HS-27A (cell line): Measurements from ENCODE around the gene PROX1.

Source experiments
- DNase-seq: peaks from one replicate; pipeline ENCODE4 v3.0.0-alpha.2; 2012; ENCODE audit warnings: low read depth, missing footprints

PROX1 gene

GRCh38 chr1:214002060-214002459, 14.3 kb downstream of the PROX1 start:
- DNase-seq: no peak

GRCh38 chr1:214002472-214002871, 14.7 kb downstream of the PROX1 start:
- no peak for DNase-seq

GRCh38 chr1:214003233-214003632, 15.5 kb downstream of the PROX1 start:
- no peak for DNase-seq

- no peak for DNase-seq
Observed at GRCh38 chr1:214004014-214004413, 16.2 kb downstream of the PROX1 start.

- DNase-seq: no peak
Observed at GRCh38 chr1:214004795-214005194, 17.0 kb downstream of the PROX1 start.

- DNase-seq: no peak
Observed at GRCh38 chr1:214005708-214006107, 17.9 kb downstream of the PROX1 start.

GRCh38 chr1:214006845-214007244, 19.1 kb downstream of the PROX1 start:
- no peak for DNase-seq

GRCh38 chr1:214008347-214008746, 20.6 kb downstream of the PROX1 start:
- DNase-seq: no peak

GRCh38 chr1:214008791-214009422, 21.1 kb downstream of the PROX1 start:
- DNase-seq: no peak

GRCh38 chr1:214009423-214010196, 21.8 kb downstream of the PROX1 start:
- no peak for DNase-seq

- DNase-seq: no peak
Observed at GRCh38 chr1:214010197-214010573, 22.4 kb downstream of the PROX1 start.

GRCh38 chr1:214010717-214011116, 22.9 kb downstream of the PROX1 start:
- DNase-seq: no peak

- no peak for DNase-seq
Observed at GRCh38 chr1:214012418-214012817, 24.6 kb downstream of the PROX1 start.

GRCh38 chr1:214013614-214014377, 26.0 kb downstream of the PROX1 start:
- DNase-seq: no peak

GRCh38 chr1:214014730-214015129, 27.0 kb downstream of the PROX1 start:
- no peak for DNase-seq

GRCh38 chr1:214017191-214017982, 29.6 kb downstream of the PROX1 start:
- no peak for DNase-seq

- no peak for DNase-seq
Observed at GRCh38 chr1:214018386-214019268, 30.9 kb downstream of the PROX1 start.

- no peak for DNase-seq
Observed at GRCh38 chr1:214019499-214019898, 31.7 kb downstream of the PROX1 start.

GRCh38 chr1:214021321-214021720, 33.5 kb downstream of the PROX1 start:
- no peak for DNase-seq

GRCh38 chr1:214022229-214022791, 34.5 kb downstream of the PROX1 start:
- DNase-seq: no peak
